BLaER1 (cell line): Measurements from ENCODE around the gene AK8.

Experiments used
- H3K27ac ChIP-seq: shearing (Covaris generic); formaldehyde crosslinking; 2 replicates; pipeline ENCODE4 v1.8.1; 2022
- H3K27me3 ChIP-seq: shearing (Covaris generic); formaldehyde crosslinking; 2 replicates; pipeline ENCODE4 v1.8.1; 2022
- H3K36me3 ChIP-seq: shearing (Covaris generic); formaldehyde crosslinking; 2 replicates; pipeline ENCODE4 v1.8.1; 2022
- H3K4me1 ChIP-seq: shearing (Covaris generic); formaldehyde crosslinking; 2 replicates; pipeline ENCODE4 v1.8.1; 2022
- H3K4me2 ChIP-seq: shearing (Covaris generic); formaldehyde crosslinking; 2 replicates; pipeline ENCODE4 v1.8.1; 2022
- H3K4me3 ChIP-seq: shearing (Covaris generic); formaldehyde crosslinking; 2 replicates; pipeline ENCODE4 v1.8.1; 2022
- H3K9ac ChIP-seq: shearing (Covaris generic); formaldehyde crosslinking; 2 replicates; pipeline ENCODE4 v1.8.1; 2022
- H3K9me3 ChIP-seq: shearing (Covaris generic); formaldehyde crosslinking; 2 replicates; pipeline ENCODE4 v1.8.1; 2022
- H4K20me1 ChIP-seq: shearing (Covaris generic); formaldehyde crosslinking; 2 replicates; pipeline ENCODE4 v1.8.1; 2022
- Cebpa-rat ChIP-seq: shearing (Covaris generic); IDR thresholded peaks from 2 replicates; pipeline ENCODE4 v1.8.1; 2022

The AK8 gene

GRCh38 chr9:132820169-132820944 lies 57.7 kb downstream of the AK8 start:
- Histone ChIP-seq H3K9me3 (peaks cover 11% of the 10 kb centered on the region; the same call in 1 of the 2 replicates), H3K9ac (no peak overlapping the region), H3K27me3 (no peaks in the 10 kb centered on the region), H3K4me3 (no peak overlapping the region), H3K4me1 (peaks cover 48% of the 10 kb centered on the region), H3K27ac (no peak overlapping the region), H3K36me3 (no peaks in the 10 kb centered on the region), H4K20me1 (no peaks in the 10 kb centered on the region), H3K4me2 (0 out of 2 replicates have a peak overlapping the region, but pooled peaks have one; percentile 9)
- no peak for TF ChIP-seq Cebpa-rat

- Histone ChIP-seq H3K27ac (no peak overlapping the region), H3K4me3 (no peak overlapping the region), H3K27me3 (no peaks in the 10 kb centered on the region), H3K36me3 (no peaks in the 10 kb centered on the region), H3K9me3 (peaks cover 11% of the 10 kb centered on the region; the same call in 1 of the 2 replicates), H3K4me2 (no peak overlapping the region), H3K4me1 (peaks cover 35% of the 10 kb centered on the region), H4K20me1 (no peaks in the 10 kb centered on the region), H3K9ac (no peak overlapping the region)
- TF ChIP-seq Cebpa-rat: no peak
These were observed 59.5 kb downstream of the AK8 start for GRCh38 chr9:132818588-132818987.

- Histone ChIP-seq H3K27me3 (no peaks in the 10 kb centered on the region), H3K27ac (no peak overlapping the region), H4K20me1 (no peaks in the 10 kb centered on the region), H3K4me2 (no peak overlapping the region), H3K9ac (no peak overlapping the region), H3K36me3 (no peaks in the 10 kb centered on the region), H3K4me1 (peaks cover 25% of the 10 kb centered on the region), H3K9me3 (peaks cover 11% of the 10 kb centered on the region; the same call in 1 of the 2 replicates), H3K4me3 (no peak overlapping the region)
- TF ChIP-seq Cebpa-rat: no peak
These were observed 63.1 kb downstream of the AK8 start for GRCh38 chr9:132814937-132815336.

- Histone ChIP-seq H3K9ac (no peak overlapping the region), H3K4me3 (no peak overlapping the region), H4K20me1 (no peaks in the 10 kb centered on the region), H3K36me3 (no peaks in the 10 kb centered on the region), H3K27ac (no peak overlapping the region), H3K27me3 (no peaks in the 10 kb centered on the region), H3K9me3 (peaks cover 11% of the 10 kb centered on the region; the same call in 1 of the 2 replicates), H3K4me1 (peaks cover 30% of the 10 kb centered on the region), H3K4me2 (no peak overlapping the region)
- TF ChIP-seq Cebpa-rat: no peak
These were observed 64.8 kb downstream of the AK8 start for GRCh38 chr9:132813115-132813771.

- H3K9me3 ChIP-seq: peaks cover 8% of the 10 kb centered on the region; the same call in 1 of the 2 replicates
- H4K20me1 ChIP-seq: no peaks in the 10 kb centered on the region
- H3K4me3 ChIP-seq: no peak overlapping the region
- H3K36me3 ChIP-seq: no peaks in the 10 kb centered on the region
- peaks cover 25% of the 10 kb centered on the region for H3K4me1 ChIP-seq
- H3K4me2 ChIP-seq: no peak overlapping the region
- no peak overlapping the region for H3K27ac ChIP-seq
- TF ChIP-seq Cebpa-rat: no peak
- H3K27me3 ChIP-seq: no peaks in the 10 kb centered on the region
- H3K9ac ChIP-seq: no peak overlapping the region
These were observed 66.1 kb downstream of the AK8 start for GRCh38 chr9:132811985-132812384.

- Histone ChIP-seq H3K4me1 (peaks cover 38% of the 10 kb centered on the region), H3K9me3 (no peaks in the 10 kb centered on the region), H3K9ac (no peak overlapping the region), H3K4me2 (0 out of 2 replicates have a peak overlapping the region, but pooled peaks have one; percentile 61), H4K20me1 (no peaks in the 10 kb centered on the region), H3K36me3 (no peaks in the 10 kb centered on the region), H3K4me3 (no peak overlapping the region), H3K27ac (no peak overlapping the region), H3K27me3 (no peaks in the 10 kb centered on the region)
- no peak for TF ChIP-seq Cebpa-rat
These were observed 67.8 kb downstream of the AK8 start for GRCh38 chr9:132810314-132810713.

GRCh38 chr9:132809677-132810271 lies 68.3 kb downstream of the AK8 start:
- no peak overlapping the region for H3K4me3 ChIP-seq
- H3K4me2 ChIP-seq: peak overlapping the region; percentile 61
- H3K9ac ChIP-seq: no peak overlapping the region
- H3K4me1 ChIP-seq: peaks cover 44% of the 10 kb centered on the region
- H4K20me1 ChIP-seq: no peaks in the 10 kb centered on the region
- no peaks in the 10 kb centered on the region for H3K36me3 ChIP-seq
- H3K27me3 ChIP-seq: no peaks in the 10 kb centered on the region
- no peak overlapping the region for H3K27ac ChIP-seq
- no peaks in the 10 kb centered on the region for H3K9me3 ChIP-seq
- TF ChIP-seq Cebpa-rat: no peak

- Histone ChIP-seq H3K27ac (no peak overlapping the region), H3K36me3 (no peaks in the 10 kb centered on the region), H3K4me1 (peaks cover 55% of the 10 kb centered on the region), H3K4me2 (no peak overlapping the region), H3K9me3 (no peaks in the 10 kb centered on the region), H3K27me3 (no peaks in the 10 kb centered on the region), H4K20me1 (no peaks in the 10 kb centered on the region), H3K9ac (no peak overlapping the region), H3K4me3 (no peak overlapping the region)
- no peak for TF ChIP-seq Cebpa-rat
These were observed 69.4 kb downstream of the AK8 start for GRCh38 chr9:132808645-132809044.

GRCh38 chr9:132806723-132807421 lies 71.2 kb downstream of the AK8 start:
- no peaks in the 10 kb centered on the region for H4K20me1 ChIP-seq
- no peak overlapping the region for H3K9ac ChIP-seq
- no peak overlapping the region for H3K27ac ChIP-seq
- peaks cover 59% of the 10 kb centered on the region for H3K4me1 ChIP-seq
- H3K27me3 ChIP-seq: no peaks in the 10 kb centered on the region
- no peak overlapping the region for H3K4me3 ChIP-seq
- no peak for TF ChIP-seq Cebpa-rat
- no peaks in the 10 kb centered on the region for H3K36me3 ChIP-seq
- no peaks in the 10 kb centered on the region for H3K9me3 ChIP-seq
- peak overlapping the region; percentile 92; the same call in 1 of the 2 replicates for H3K4me2 ChIP-seq
